Erythroblast (primary cell): ENCODE data around the gene NR3C2.

Experiments
- GATA1 ChIP-seq: IDR thresholded peaks from 2 replicates; pipeline ENCODE4 v1.6.1; 2011; ENCODE audit warnings: low read depth, mild to moderate bottlenecking, control low read depth, low read length, moderate library complexity
- POLR2A ChIP-seq: IDR thresholded peaks from 2 replicates; pipeline ENCODE4 v1.6.1; 2011; ENCODE audit warnings: mild to moderate bottlenecking, low read length

- TF ChIP-seq POLR2A (no peak), GATA1 (no peak)
Observed at GRCh38 chr4:148095346-148095923, 346.8 kb downstream of the NR3C2 start.
